ENCODE data around the gene AZU1.

- no peak for TF ChIP-seq POLR2AphosphoS5 (IDR thresholded peaks at IDR 0.05)
- no peak for TF ChIP-seq CTCF (IDR thresholded peaks at IDR 0.05)
- TF ChIP-seq POLR2A (IDR thresholded peaks at IDR 0.05) = no peak
- no peak for TF ChIP-seq EP300 (IDR thresholded peaks at IDR 0.05)
Observed at GRCh38 chr19:800360-801029, 27.1 kb upstream of the AZU1 start.

Measured in gastroesophageal sphincter (tissue), 3 donors.